Activated naive CD4-positive, alpha-beta T cell (primary cell): Measurements from ENCODE around the gene ARMC2.
"Not testable (repeated sequence)": the region's sequence is repeated elsewhere in the genome, so short reads cannot be mapped to it uniquely, and the experiment has no call there.

Experiments used
- DNase-seq, 4 experiments: peaks; one replicate each; lab custom pipeline; 2025; lab: John Stamatoyannopoulos, UW

ARMC2 gene, protein sequence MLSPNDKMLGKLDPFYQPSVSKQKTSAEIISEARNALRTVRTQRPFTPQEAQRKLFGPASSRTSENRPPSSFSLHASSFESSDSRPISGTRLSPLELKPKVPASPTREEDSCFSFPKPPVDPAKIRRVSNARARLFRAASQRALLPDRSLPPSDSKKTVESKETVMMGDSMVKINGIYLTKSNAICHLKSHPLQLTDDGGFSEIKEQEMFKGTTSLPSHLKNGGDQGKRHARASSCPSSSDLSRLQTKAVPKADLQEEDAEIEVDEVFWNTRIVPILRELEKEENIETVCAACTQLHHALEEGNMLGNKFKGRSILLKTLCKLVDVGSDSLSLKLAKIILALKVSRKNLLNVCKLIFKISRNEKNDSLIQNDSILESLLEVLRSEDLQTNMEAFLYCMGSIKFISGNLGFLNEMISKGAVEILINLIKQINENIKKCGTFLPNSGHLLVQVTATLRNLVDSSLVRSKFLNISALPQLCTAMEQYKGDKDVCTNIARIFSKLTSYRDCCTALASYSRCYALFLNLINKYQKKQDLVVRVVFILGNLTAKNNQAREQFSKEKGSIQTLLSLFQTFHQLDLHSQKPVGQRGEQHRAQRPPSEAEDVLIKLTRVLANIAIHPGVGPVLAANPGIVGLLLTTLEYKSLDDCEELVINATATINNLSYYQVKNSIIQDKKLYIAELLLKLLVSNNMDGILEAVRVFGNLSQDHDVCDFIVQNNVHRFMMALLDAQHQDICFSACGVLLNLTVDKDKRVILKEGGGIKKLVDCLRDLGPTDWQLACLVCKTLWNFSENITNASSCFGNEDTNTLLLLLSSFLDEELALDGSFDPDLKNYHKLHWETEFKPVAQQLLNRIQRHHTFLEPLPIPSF

DNA sequence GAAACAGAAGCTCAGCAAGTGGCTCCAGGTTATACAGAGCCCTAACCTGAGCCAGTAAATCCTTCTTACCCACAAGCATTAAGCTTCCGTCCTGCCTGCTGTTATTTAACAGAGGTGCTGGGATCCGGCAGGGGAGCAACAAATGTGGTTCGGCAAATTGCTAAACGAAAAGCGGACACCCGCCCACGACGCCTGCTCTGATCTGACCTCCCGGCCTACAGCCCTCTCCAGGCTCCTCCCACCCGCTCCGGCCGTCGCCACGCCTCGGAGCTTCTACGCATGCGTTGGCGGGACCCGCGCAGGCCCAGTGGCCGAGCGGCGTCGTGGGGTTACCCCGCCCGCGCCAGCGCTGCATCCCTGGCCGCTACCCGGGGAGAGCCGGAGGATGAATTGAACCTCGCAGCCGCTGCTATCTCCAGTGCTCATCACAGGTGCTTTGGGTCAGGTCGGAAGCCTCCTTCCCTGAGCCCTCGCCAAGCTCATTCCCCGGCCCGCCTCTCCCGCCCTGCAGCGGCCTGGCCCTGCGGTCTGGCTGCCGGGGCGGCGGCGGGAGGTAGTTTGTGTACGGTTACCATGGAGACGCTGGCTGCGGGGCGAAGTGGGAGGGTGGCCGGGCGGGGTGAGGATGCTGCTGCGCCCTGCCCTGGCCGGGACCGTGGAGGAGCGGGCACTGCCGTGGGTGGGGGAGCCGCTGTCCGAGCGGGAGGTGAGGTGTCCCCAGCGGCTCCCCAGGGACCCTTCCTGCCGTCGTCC lies at the start of gene ARMC2:
Gene ARMC2 (plus strand): TSS at position 307 of the 753 bp plus-strand sequence. CDS start 5,846 bp downstream, outside the sequence.
- peak; percentile 64 to 77 (median 69) for DNase-seq

DNA sequence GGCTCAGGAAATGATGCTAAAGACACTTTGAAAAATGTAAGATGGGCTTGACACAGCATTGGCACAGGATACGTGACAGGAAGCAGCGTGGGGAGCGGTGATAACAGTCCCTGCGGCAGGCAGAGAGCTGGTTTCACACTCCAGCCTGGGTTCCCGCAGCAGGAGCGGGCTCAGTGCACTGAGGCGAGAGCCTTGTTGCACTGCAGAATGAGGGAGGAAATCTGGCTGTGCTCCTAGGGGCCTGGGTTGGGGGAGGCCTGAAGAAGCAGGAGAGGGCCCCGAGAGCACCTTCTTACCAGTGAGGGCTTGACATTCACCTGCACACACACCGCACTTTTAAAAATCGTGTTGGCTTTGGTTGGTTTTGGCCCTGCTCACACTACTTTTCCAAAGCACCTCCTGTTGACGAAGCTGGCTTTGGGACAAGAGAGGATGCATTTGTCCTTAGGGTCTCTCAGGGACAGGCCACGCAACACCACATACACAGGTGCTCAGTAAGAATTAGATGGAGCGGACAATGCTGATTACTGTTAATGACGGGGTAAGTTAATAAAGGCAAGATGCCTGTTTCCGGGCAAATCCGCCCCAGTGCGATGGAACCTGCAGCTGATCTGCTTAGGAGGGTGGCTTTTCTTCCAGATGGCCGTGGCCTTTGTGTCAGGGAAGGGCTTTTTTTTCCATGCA lies 49.4 kb upstream of the ARMC2 start:
- DNase-seq: peak in 1 of 4 experiments; percentile 33

DNA sequence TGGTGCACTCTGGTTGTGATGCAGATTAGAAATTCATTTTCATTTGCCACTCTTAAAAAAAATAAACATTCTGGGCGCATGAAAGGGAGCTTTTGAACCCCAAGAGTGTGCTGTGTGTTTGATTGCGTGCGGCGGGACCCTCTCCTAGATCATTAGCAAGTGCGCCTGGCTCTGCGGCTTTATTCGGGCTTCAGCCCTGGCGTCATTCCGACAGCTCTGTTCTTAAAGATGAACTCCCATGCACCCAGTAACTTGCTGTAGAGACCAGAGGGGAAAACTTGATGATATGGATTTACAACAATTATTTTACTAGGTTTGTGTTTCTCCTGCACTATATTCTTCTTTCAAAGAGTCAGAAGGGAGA lies 48.9 kb upstream of the ARMC2 start:
- DNase-seq: no peak

DNA sequence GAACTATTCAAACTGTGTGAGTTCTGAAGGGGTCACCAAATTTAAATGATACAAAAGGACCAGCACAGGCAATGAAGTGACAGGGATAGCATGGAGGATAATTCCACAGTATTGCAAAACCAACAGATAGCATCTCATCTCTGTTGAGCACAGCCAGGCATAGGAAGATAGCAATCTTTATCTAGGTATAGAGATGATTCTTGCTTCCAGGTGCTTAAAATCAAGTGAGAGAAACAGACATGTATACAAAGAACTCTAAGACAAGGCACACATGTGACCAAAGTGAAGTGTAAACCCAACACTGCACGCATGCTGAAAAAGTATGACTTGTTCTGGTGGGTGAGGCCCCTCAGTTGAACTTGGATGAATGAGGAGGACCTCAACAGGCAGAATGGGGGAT lies 48.4 kb upstream of the ARMC2 start:
- no peak for DNase-seq

DNA sequence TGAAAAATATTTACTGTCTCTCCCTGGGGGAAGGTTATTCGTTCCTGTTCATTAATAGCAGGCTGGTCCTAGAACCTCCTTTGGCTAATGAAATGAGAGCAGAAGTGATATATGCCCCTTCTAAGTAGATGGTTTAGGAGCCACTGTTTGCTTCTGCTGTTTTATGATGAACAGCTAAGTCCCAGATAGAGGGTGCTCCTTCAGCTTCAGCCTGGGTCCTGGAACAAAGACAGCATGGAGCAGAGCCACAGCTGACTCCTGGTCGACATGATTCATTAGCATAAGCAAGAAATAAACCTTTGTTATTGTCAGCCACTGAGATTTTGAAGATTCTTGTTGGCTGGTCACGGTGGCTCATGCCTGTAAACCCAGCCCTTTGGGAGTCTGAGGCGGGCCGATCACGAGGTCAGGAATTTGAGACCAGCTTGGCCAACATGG lies 47.8 kb upstream of the ARMC2 start:
- no peak for DNase-seq

DNA sequence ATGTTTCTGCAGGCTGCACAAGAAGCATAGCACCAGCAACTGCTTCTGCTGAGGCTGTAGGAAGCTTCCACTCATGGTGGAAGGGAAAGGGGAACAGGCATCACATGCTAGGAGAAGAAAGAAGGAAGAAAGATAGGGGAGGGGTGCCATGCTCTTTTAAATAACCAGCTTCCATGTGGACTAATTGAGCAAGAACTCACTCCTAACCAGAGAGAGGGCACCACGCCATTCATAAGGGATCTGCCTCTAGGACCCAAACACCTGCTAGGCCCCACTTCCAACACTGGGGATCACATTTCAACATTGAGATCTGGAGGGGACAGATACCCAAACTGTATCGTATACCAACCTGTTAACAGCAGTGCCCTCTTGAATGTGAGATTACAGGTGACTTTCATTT lies 46.9 kb upstream of the ARMC2 start:
- no peak for DNase-seq

DNA sequence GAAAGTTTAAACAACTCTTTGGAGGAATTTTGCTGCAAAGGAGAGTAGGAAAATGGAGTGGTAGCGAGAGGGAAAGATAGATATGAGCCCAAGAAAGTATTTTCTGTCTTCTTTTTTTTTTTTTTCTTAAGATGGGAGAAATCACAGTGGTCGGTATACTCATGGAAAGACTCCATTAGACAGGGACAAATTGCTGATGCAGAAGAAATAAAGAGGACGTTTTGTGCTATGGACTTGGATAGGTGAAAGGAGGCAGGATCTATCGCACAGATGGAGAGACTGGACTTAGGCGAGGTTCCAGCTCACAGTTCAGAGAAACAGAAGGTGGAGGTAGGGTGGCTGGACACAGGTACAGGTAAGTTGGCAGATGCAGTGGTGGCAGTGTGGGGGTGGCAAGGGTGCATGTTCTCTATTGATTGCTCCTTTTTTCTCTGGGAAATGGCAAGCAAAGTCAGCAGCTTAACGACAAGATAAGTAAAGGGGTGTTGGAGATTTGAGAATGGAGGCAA lies 44.2 kb upstream of the ARMC2 start:
- no peak for DNase-seq

DNA sequence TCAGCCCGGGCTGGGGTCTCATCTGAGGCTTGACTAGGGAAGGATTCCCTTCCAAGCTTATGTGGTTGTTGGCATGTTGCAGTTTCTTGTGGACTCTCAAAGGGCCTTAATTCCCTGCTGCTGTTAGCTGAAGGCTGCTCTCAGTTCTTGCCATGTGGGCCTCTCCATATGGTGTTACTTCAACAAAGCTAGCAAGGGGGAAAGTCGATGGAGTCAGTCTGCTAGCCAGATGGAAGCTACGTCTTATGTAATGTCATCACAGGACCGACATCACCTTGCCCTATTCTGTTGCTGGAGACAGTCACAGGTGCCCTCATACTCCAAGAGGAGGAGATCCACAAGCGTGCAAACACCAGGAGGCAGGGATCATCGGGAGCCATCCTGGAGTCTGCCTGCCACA lies 43.3 kb upstream of the ARMC2 start:
- no peak for DNase-seq

DNA sequence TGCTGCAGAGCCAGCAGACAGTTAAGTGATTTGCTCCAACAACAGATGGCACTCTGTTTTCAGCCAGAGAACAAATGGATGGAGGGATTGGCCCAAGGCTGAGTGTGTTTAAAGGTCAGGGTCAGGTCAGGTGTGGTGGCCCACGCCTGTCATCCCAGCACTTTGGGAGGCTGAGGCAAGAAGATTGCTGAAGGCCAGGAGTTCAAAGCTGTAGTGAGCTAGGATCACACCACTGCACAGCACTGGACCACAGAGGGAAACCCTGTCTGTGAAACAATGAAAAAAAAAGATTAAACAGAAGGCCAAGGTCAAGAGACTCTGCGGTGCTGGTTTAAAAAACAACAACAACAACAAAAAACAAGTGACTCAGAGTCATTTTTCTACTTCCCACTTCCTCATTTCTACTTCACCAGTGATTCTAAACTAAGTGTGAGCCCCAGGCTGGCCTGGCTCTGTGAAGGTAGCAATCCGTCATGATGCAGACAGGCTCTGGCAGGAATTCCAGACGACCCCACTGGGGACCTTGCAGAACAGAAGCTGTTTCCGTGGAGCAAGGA lies 42.5 kb upstream of the ARMC2 start:
- DNase-seq: no peak

DNA sequence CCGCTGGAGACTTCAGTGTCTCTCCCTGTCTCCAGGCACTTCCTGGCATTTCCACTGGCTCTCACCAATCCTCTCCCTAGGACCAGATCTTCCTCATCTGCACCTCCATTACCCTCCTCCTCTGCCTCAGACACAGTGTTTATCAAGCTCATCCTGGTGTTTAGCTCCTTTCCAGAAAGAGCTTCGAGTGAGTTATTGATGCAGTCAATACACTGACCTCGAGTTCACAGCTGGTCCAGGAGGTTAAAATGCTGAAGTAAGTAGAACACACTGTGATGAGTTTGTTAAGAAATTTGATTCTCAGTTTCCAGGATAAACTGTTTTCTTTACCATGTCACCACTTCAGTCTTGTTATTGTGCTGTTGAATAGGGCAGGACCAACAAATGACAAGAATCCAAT lies 42.1 kb upstream of the ARMC2 start:
- DNase-seq: no peak

DNA sequence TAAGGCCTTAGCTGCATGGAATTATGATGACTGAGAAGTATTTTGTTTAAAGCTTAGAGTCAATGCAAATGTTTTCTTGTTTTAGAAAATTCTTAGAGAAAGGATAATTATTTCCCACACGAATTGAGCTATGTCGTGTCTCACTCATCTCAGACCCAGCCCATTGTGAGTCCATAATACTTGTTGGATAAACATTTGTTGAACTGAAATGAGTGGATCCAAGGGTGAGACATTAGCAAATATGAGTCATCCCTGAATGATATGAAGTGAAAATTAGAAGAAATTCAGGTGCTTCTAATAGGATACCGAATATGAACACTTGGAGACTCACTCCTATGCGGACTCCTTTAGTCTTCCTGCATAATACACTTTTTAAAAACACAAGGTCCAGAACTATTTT lies 41.6 kb upstream of the ARMC2 start:
- no peak for DNase-seq

DNA sequence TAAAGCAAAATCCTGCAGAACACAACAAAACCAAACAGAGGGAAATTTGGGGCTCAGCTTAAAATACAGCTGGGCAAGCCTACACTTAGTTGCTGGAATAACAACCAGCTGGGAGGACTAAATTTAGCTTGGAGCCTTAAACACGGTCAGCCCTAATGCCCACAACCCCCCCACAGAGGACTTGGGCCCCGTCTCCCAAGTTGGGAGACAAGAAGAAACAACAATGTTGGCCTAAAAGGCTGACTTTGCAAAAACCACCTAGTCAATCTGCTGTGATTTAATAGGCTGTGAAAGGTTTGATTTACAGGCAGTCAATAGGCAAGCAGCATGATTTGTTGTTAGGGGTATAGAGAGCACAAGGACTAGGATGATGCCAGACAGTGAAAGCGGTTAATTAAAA lies 40.3 kb upstream of the ARMC2 start:
- DNase-seq: no peak

DNA sequence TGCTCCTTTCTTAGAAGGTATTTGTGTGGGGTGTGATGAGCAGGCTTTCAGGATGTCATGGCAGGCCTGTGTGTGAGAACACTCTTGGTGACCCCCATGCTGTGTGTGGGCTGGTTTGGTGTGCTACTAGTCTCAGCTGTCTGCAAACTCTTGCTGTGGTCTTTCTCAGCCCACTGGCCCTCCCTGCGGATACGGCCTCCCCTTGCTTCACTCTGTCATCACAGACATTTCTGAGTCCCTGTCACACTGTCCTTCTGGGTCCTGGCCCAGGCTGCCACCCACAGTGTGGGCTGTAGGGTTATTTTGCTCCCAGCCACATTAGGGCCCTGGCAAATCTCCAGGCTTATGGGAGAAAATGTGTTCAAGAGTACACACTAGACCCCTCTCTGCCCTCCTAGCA lies 39.0 kb upstream of the ARMC2 start:
- DNase-seq: no peak

DNA sequence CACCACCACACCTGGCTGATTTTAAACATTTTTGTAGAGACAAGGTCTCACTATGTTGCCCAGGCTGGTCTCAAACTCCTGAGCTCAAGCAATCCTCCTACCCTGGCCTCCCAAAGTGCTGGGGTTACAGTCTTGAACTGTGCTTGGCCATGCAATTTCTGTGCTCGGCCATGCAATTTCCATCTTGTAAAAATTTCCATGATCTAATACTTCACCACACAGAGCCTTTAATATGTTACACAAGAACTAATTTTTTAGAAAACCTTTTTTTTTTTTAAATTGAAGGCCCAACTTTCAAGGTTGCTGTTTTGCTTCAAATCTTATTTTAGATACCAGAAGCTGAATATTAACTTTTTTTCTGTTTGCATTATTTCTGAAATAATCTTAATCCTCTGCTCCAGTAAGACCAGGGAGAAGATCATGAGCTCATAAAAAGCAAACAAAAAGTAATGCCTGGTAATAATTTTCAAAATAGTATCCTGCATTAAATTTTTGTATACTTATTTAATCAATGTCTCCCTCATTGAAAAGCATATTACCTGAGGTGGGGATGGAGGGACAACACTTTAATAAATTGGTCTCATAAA lies 38.1 kb upstream of the ARMC2 start:
- no peak for DNase-seq

DNA sequence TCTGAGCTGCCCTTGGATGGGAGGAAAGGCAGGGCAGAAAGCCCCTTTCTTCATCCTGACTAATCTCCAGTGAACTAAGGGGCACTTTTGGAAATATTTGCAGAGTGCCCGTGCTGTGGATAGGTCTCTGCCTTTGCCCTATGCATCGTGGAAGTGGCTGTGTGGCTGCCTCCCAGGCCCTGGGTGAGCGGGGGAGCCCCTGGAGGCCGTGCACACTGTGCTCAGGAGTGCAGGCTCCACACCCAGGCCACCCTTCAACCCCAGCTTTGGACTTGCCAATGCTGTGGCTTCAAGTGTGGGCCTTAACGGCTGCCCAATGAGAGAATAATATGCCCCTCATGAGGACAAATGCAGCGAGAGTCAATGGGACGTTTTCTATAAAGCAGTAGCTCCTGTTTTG lies 36.7 kb upstream of the ARMC2 start:
- no peak for DNase-seq

DNA sequence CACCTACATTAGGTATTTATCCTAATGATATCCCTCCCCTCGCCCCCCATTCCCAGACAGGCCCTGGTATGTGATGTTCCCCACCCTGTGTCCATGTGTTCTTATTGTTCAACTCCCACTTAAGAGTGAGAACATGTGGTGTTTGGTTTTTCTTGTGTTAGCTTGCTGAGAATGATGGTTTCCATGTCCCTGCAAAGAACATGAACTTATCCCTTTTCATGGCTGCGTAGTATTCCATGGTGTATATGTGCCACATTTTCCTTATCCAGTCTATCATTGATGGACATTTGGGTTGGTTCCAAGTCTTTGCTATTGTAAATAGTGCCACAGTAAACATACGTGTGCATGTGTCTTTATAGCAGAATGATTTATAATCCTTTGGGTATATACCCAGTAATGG lies 35.0 kb upstream of the ARMC2 start:
- not testable (repeated sequence) for DNase-seq

DNA sequence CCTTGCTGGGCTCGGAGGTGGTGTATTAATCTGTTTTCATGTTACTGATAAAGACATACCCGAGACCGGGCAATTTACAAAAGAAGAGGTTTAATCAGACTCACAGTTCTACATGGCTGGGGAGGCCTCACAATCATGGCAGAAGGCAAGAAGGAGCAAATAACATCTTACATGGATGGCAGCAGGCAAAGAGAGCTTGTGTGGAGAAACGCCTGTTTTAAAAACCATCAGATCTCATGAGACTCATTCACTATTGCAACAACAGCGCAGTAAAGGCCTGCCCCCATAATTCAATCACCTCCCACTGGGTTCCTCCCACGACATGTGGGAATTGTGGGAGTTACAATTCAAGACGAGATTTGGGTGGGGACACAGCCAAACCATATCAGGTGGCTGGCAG lies 30.9 kb upstream of the ARMC2 start:
- not testable (repeated sequence) for DNase-seq

DNA sequence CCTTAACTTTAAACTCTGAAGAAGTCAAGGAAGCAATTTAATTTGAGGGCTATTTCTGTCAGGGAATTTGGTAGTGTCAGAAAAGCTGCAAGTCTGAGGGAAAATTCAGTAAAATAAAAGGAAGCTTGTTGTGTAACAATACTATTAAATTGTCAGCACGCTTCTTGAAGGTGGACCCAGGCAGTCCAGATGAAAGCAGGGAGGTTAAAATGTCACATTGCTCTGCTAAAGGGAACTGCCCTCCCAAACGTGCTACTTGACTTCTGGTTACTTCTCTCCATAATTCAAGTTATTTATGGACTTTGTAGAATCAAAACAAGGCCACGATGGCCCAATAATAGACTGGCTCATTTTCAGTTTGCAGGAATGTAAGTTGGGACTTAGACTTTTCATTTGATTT lies 28.2 kb upstream of the ARMC2 start:
- DNase-seq: no peak

DNA sequence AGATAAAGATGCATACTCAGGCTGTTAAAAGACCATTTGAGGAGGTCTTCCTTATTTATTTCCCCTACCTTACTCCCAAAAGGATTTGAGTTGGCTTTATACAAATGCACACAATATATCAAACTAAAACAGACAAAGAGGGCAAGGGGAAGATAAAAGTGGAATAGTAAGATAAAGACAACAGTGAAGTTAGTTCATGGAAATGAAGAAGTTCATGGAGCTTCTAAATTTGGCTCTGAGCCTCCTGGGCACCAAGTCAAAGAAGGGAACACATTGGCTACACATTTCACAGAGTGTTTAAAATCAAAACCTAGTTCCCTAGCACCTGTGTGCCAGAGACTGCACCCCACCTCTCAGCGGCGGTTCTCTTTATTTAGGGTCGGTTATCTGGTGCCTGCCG lies 25.8 kb upstream of the ARMC2 start:
- no peak for DNase-seq

DNA sequence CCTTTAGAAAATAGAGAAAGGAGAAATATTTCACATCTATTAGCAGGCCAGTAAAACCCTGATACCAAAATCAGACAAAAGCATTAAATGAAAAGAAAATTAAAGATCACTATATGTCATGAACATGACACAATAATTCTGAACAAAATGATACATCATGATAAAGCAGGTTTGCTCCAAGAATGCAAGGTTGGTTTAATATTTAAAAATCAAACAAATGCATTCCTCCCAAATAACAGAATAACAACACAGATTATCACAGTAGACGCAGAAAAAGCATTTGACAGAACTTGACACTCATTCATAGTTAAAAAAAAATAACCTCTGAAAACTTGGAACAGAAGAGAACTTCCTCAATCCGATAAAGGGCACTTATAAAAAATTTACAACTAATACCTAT lies 22.9 kb upstream of the ARMC2 start:
- DNase-seq: no peak

DNA sequence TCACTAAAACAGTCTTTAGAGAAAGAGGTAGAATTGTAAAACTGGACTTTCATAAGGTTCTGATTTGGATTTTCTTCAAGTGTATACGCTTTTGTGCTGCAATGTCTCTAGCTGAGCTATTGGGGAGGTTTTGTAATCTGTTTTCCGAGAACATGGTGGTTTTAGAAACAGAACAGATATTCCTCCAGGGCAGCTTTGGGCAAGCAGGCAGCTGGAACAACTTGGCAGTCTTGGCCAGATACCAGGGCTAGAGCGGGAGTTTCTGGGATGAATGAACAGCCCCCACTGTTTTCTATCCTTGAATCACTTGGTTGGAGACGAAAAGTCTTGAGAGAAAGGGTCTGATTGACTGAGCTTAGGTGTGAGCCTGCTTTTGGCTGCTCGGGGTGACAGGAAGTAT lies 17.1 kb upstream of the ARMC2 start:
- no peak for DNase-seq
